Measurements from ENCODE around the gene VRTN.
"Not testable (repeated sequence)": the region's sequence is repeated elsewhere in the genome, so short reads cannot be mapped to it uniquely, and the experiment has no call there.

- TF ChIP-seq POLR2A (IDR thresholded peaks at IDR 0.05; ENCODE audit: extremely low read depth, insufficient read length); CTCF (IDR thresholded peaks at IDR 0.05; ENCODE audit: low read depth, low read length); MAX (IDR thresholded peaks at IDR 0.05; ENCODE audit: low read depth, low read length): not testable (repeated sequence)
Measured at GRCh38 chr14:74329950-74330552, 18.2 kb upstream of the VRTN start.
